Dermis microvascular lymphatic vessel endothelial cell (primary cell): Measurements from ENCODE around the gene CGNL1. TPM values are rescaled to one million over a fixed set of nuclear protein-coding genes. Genes with fewer than 3 reads are reported as not detected.
A peak's percentile ranks its signal among the peaks of the same experiment; 100 is the strongest.

Experiments
- DNase-seq, 2 donors: peaks; one replicate each; pipeline versions ENCODE4 v3.0.0 to v3.0.0-alpha.2; 2010; ENCODE audit warnings: low read depth in 2 of 2
- total RNA-seq: library from RNA; depleted of rRNA; stranded (reverse); fragments of >200 nt; gene quantifications from 2 replicates; pipeline ENCODE4 v1.2.1, GENCODE V29; 2014

CGNL1 gene
- total RNA-seq, 1 donor from 2014 or later, result 25.7 TPM

DNA sequence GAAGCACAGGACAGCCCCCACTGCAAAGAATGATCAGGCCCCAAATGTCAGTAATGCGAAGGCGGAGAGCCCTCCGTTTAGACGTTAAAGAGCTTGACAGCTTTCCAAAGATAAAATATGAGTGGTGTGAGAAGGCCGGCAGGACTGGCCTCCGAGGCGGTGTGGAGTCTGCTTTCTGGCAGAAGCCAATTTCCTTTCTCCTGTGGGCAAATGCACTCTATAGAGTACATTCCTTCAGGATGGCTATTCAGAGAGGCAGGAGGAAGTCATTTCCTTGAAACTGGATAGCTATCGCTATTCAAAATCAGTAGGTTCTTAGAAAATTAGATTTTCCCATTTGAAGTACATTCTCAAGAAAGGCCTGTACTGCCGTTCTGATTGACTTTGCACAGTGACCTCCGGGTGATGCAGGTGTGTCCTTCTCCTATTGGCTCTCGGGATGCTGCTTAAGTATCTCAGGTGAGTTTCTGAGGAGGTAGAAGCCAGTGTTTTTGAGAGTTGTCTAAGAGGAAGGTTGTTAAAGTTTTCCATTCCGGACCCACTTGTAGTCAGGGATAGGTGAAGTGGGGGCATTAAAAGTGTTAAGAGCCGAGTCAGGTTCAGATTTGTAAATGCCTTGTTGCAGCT, 142.6 kb downstream of the CGNL1 start:
- no peak for DNase-seq

DNA sequence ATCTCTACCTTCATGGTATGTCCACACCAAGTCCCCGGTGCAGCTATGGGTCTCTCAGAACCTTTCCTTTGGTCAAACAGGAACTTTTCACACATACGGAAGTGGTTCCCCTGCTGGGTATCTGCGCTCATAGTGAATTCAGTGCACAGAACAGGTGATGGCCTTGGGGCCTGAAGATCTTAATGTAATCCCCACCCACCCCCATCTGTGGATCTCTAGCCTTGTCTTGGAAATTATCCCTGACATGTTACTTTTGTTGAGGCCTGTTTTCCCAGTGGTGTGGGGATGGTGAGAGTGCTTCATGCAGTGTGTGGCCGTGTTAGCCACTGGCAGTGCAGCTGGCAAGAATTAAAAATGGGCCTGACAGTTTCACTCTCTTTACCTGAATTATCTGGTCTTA, 143.5 kb downstream of the CGNL1 start:
- DNase-seq, result no peak

- DNase-seq, result no peak
Measured at GRCh38 chr15:57521503-57521902, 145.2 kb downstream of the CGNL1 start.

DNA sequence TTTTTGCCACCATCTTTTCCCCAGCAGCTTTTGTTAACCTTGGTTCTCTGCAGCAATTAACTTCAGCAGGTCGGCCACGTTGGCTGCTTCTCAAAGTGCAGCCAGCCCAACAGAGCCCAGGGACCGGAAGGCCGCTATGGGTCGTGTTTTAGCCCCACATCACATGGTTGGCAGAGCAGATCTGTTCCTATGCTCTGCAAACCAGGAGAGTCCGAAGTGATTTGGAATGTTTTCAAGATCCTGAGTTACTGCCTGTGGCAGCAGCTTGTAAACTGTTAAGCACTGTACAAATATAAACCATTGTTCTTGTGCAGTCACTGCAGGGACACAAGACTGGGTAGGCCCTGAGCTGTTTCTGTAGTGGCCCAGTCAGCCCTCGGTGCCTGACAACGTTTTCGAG, 145.8 kb downstream of the CGNL1 start:
- no peak for DNase-seq

DNA sequence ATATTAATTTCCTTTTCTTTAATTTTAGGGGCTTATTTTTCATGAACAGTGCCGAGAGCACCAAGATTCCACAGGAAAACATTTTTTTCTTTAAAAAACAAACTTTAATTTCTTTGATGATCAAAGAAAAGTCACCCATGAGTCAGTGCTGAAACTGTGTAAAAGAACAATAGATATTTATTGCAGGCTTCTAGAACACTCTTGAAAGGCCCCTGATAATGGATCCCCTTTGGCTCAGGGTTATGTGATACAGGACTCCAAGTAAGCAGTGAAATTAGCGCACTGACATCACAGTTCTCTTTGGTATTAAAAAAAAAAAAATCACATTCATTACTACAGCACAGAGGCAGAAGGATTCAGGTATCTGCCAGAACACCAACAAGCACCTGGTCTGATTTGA, 149.3 kb downstream of the CGNL1 start:
- peak in 1 of 2 donors; percentile 71 for DNase-seq

DNA sequence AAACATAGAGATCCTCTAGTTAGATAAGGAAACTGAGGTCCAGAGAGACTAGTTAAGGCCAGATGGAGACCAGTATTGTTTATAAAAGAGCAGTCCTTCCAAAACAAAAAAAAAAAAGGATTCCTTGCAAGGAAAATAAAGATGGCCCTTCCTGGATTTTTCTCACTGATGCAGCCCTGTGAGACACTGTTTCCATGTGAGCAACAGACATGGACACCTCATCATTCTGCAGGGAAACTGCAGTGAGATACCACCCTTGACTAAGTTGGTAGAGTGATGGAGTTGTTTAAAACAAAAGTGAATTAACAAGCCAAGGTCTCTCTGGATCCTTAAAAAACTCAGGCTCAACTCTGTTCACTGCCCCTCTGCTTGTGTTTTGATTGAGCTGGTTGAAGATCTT, 149.8 kb downstream of the CGNL1 start:
- no peak for DNase-seq

- peak in 1 of 2 donors; percentile 21 for DNase-seq
Measured at GRCh38 chr15:57526615-57527014, 150.3 kb downstream of the CGNL1 start.

DNA sequence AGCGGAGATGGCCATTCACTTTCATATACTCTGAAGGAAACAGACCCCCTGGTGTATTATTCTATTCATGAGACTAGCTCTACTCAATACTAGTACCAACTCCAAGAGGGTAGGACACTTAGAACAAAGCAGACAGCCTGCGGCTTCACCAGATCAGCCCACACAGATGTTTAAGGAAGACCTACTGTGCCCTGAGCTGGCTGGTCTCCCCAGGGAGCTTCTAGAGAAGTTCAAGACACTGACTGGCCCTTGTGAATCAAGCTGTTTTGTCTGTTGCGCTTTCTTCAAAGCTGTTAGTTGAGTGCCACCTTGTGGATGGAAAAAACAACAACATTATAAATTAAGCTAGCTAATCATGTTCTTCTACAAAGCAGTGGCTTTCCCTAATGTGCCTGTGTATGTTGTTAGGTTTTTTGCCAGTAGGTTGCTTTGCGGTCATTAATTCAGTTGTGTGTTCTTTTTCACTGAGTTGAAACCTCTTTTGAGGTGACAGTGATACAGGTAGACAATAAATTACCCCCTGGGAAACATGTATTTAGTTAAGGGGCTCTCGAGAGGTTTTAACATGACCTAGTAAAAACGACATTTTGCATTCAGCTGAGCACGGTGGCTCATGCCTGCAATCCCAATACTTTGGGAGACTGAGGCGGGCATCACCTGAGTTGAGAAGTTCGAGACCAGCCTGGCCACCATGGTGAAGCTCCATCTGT, 151.2 kb downstream of the CGNL1 start:
- DNase-seq, result peak; percentile 75 to 89

DNA sequence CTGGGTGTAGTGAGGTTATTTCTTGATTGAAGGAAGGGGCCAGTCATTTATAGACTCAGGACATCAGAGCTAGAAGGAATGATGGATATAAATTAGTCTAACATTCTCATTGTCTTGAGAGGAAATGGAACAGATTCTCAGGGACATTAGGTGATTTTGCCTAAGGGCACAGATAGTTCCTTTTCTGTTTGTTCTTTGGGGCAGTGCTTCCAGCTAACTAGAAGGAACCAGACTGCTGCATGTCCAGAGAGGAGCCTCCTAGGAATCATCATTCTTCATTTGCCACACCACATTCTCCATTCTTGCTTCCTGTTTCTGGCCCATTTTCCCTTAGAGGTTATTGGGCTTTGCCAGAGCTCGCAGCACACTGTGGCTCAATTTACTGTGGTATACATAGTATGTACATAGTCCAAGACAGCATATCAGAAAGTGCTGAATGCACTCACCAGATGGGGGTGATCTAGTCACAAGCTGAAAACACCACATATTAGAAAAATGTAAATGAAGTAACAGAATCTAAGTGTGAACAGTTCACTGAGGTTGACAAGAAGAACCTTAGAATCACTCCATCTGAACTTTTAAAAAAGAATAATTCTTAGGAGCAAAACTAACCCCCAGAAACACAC, 152.7 kb downstream of the CGNL1 start:
- no peak for DNase-seq

DNA sequence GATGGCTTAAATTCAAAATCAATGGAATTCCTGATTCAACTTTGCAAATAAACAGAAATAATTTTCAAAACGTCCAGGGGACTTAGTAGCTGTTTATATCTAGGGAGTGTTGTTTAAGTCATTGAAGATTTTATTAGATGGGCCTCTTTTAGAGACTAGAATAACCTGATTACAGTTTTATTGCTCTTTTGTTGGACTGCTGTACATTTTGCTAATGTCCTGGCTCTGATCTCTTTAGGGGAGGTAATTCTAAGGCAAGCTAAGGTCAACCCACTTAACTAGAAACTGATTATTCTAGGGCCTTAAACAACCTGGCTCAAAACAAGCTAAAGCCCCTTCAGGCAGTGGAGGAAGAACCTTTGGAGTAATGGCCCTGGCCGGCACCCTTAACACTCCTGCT, 153.4 kb downstream of the CGNL1 start:
- DNase-seq, result no peak

DNA sequence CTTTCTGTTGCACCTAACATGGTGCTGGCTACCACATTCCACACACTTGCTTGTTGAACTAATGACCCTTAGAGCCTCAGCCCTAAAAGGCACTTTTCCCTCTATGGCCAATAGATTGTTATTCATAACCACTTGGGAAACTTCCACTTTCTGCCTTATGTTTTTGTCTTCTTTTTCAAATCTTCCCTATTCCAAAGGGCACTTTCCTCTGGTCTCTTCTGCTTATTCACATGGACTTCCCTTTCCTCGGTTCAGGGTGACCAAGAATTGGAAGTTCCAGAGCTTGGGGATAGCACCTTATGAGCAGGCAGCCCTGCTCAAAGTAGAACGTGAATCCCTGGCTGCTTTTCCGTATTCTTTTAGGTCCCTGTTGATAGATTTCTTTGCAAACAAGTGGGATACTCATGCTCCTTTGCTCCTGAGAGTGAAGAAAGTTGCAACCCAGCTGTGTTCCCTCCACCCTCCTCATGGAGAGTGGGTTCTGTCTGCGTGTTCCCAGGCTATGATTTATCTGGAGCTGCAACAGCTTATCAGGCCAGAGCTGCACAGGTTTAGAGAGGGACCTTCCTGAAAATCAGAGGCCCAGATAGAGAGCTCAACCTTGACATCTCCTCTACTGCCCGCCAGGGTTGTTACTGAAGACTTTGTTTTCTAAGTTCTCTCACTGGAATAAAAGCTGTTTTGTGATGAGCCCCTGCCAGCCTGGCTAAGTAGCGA, 156.6 kb downstream of the CGNL1 start:
- no peak for DNase-seq

DNA sequence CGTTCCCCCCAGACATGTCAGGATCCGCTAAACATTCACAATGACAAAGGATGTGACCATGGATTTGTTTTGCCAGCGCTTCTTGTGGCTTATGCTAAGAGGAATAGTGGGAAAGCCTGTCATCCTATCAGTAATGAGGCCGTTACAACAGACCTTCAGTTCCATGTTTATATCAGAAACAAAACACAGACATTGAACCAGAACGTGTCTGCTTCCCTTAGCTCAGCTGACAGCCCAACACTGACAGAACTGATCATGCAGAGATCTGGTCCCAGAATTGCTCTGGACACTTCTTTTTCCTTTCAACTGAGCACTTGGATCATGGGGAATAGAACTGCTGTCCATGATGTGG, 157.1 kb downstream of the CGNL1 start:
- no peak for DNase-seq

GRCh38 chr15:57534281-57534680, 158.0 kb downstream of the CGNL1 start:
- no peak for DNase-seq

DNA sequence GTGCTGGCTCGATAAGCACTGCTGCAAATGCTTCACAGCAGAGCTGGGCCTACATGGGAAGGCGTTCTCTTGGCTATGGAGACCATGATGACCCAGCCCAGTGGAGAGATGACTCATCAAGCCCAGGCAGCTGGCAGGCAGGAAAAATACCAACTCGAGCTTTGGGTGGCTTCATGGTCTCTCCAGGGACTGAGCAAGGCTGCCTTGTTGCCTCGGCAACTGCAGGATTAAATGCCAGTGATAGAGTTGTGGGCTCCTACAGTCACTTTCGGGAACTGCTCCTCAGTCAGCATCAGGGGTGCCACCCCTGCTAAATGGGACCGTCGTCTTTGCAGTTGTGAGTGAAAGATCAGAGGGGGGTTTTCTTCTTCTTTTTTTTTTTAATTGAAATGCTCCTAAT, 160.8 kb downstream of the CGNL1 start:
- peak; percentile 17 to 62 for DNase-seq

- no peak for DNase-seq
Measured at GRCh38 chr15:57537488-57538264, 161.4 kb downstream of the CGNL1 start.

DNA sequence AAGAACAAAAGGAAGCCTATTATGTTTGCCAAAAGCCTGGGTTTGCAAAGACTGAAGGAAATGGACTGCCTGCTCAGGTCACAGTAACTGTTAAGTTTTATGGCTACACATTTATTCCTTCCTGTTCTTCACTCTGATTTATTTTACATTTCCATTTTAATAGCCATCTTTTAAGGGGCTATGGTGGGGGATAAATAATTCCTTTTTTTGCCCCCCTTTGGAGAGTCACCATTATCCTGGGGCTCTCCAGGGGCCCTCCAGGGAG, 161.9 kb downstream of the CGNL1 start:
- DNase-seq, result peak in 1 of 2 donors; percentile 36

GRCh38 chr15:57538821-57539220, 162.5 kb downstream of the CGNL1 start:
- no peak for DNase-seq

DNA sequence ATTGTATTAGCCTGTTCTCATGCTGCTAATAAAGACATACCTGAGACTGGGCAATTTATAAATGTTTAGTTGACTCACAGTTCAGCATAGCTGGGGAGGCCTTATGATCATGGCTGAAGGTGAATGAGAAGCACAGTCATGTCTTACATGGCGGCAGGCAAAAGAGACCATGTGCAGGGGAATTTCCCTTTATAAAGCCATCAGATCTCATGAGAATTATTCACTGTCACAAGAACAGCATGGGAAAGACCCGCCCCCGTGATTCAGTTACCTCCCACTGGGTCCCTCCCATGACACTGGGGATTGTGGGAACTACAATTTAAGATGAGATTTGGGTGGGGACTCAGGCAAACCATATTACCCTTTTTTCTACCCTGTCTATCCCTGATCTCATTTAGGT, 163.9 kb downstream of the CGNL1 start:
- no peak for DNase-seq

DNA sequence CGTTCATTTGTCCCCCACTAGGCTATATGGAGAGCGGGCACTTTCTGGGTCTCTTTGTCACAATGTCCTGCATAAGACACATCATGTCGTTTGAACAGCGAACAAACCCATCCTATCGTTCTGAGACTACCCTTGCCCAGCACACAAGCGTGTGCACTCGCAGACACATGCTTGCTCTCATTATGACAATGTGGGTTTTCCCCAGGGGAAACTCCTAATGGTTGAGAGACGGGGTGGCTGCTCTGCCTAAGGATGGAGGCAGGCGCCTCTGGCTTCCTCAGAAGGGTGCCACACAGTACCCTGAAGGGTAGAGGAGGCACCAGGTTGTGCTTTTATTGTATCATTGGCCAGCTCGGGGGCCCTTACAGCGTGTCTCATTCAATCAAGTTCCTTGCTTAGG, 164.4 kb downstream of the CGNL1 start:
- DNase-seq, result no peak

- DNase-seq, result no peak
Measured at GRCh38 chr15:57541271-57541670, 165.0 kb downstream of the CGNL1 start.

GRCh38 chr15:57541805-57542504, 165.7 kb downstream of the CGNL1 start:
- DNase-seq, result peak; percentile 49 to 72
